Measurements from ENCODE around the gene GRB2. TPM values are rescaled to one million over a fixed set of nuclear protein-coding genes. Genes with fewer than 3 reads are reported as not detected.
A peak's percentile ranks its signal among the peaks of the same experiment; 100 is the strongest.

Gene GRB2
- total and polyA plus RNA-seq, 2 experiments from 2014 or later, result 89.0 to 112 TPM

DNA sequence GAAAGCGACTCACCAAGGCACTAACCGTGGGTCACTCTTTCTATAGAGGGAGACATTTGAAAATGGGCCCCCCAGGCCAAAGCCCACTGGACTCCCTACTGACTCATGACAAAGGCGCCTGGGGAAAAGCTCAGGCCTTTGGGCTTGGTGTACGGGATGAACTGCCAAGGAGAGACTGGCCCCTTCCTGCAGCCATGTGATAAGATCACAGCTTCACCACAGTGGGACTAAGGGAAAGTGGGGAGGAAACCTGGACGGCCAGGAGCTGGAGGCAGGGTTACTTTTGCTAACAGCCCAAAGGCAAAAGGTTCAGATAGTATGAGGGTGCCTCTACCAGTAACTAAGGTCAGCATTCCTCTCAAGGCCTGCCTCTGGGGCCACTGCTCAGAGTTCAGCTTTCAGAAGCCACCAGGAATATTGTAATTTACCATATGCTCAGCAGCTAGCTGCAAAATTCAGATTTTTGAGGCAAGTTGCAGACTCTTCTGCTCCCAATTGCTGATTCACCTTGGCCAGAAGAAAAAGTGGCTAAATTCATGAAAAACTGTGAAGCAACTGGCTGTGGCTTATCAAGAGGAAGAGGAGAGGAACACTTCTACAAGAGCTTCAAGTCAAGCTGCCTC, 79.1 kb downstream of the GRB2 start:
- Histone ChIP-seq H3K9me2 (ENCODE audit: insufficient read depth) (no peaks in the 10 kb centered on the region), H3K4me2 (peak overlapping the region; percentile 52), H3F3A (replicated peaks; ENCODE audit: low read depth) (peaks cover 10% of the 10 kb centered on the region; the same call in 1 of the 2 replicates), H3K36me3 (ENCODE audit: insufficient read depth) (peaks cover 9% of the 10 kb centered on the region; the same call in 1 of the 2 replicates), H3K79me2 (replicated peaks; ENCODE audit: insufficient read depth) (peaks cover 36% of the 10 kb centered on the region), H3K4me3 (no peak overlapping the region), H4K20me1 (replicated peaks; ENCODE audit: insufficient read depth) (peaks cover 3% of the 10 kb centered on the region; the same call in 1 of the 2 replicates), H3K27me3 (ENCODE audit: insufficient read depth) (no peaks in the 10 kb centered on the region), H3K4me1 (ENCODE audit: insufficient read depth) (peaks cover 30% of the 10 kb centered on the region), H2AFZ (no peak overlapping the region), H3K27ac (ENCODE audit: low read depth) (peak overlapping the region; percentile 84)
- TF ChIP-seq EZH2phosphoT487 (IDR thresholded peaks at IDR 0.05; ENCODE audit: unreplicated experiment) (no peak), JUNB (IDR thresholded peaks at IDR 0.05; ENCODE audit: unreplicated experiment) (no peak)
- TF ChIP-seq, protein P1, sequence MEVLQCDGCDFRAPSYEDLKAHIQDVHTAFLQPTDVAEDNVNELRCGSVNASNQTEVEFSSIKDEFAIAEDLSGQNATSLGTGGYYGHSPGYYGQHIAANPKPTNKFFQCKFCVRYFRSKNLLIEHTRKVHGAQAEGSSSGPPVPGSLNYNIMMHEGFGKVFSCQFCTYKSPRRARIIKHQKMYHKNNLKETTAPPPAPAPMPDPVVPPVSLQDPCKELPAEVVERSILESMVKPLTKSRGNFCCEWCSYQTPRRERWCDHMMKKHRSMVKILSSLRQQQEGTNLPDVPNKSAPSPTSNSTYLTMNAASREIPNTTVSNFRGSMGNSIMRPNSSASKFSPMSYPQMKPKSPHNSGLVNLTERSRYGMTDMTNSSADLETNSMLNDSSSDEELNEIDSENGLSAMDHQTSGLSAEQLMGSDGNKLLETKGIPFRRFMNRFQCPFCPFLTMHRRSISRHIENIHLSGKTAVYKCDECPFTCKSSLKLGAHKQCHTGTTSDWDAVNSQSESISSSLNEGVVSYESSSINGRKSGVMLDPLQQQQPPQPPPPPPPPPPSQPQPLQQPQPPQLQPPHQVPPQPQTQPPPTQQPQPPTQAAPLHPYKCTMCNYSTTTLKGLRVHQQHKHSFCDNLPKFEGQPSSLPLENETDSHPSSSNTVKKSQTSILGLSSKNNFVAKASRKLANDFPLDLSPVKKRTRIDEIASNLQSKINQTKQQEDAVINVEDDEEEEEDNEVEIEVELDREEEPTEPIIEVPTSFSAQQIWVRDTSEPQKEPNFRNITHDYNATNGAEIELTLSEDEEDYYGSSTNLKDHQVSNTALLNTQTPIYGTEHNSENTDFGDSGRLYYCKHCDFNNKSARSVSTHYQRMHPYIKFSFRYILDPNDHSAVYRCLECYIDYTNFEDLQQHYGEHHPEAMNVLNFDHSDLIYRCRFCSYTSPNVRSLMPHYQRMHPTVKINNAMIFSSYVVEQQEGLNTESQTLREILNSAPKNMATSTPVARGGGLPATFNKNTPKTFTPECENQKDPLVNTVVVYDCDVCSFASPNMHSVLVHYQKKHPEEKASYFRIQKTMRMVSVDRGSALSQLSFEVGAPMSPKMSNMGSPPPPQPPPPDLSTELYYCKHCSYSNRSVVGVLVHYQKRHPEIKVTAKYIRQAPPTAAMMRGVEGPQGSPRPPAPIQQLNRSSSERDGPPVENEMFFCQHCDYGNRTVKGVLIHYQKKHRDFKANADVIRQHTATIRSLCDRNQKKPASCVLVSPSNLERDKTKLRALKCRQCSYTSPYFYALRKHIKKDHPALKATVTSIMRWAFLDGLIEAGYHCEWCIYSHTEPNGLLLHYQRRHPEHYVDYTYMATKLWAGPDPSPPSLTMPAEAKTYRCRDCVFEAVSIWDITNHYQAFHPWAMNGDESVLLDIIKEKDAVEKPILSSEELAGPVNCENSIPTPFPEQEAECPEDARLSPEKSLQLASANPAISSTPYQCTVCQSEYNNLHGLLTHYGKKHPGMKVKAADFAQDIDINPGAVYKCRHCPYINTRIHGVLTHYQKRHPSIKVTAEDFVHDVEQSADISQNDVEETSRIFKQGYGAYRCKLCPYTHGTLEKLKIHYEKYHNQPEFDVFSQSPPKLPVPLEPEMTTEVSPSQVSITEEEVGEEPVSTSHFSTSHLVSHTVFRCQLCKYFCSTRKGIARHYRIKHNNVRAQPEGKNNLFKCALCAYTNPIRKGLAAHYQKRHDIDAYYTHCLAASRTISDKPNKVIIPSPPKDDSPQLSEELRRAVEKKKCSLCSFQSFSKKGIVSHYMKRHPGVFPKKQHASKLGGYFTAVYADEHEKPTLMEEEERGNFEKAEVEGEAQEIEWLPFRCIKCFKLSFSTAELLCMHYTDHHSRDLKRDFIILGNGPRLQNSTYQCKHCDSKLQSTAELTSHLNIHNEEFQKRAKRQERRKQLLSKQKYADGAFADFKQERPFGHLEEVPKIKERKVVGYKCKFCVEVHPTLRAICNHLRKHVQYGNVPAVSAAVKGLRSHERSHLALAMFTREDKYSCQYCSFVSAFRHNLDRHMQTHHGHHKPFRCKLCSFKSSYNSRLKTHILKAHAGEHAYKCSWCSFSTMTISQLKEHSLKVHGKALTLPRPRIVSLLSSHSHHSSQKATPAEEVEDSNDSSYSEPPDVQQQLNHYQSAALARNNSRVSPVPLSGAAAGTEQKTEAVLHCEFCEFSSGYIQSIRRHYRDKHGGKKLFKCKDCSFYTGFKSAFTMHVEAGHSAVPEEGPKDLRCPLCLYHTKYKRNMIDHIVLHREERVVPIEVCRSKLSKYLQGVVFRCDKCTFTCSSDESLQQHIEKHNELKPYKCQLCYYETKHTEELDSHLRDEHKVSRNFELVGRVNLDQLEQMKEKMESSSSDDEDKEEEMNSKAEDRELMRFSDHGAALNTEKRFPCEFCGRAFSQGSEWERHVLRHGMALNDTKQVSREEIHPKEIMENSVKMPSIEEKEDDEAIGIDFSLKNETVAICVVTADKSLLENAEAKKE (CRISPR knock-in tag; IDR thresholded peaks at IDR 0.05), result no peak
- ATAC-seq (peak; percentile 11; the same call in 1 of the 3 replicates), DNase-seq (ENCODE audit: low spot score) (no peak)
- H3K9me3 Mint-ChIP-seq, result no peaks in the 10 kb centered on the region
- H3K4me3 Mint-ChIP-seq, result no peak overlapping the region
- peak overlapping the region; percentile 34 for H3K27ac Mint-ChIP-seq
- H3K27me3 Mint-ChIP-seq (ENCODE audit: insufficient read depth, low read depth, poor library complexity), result peaks cover 8% of the 10 kb centered on the region
- peaks cover 31% of the 10 kb centered on the region for H3K36me3 Mint-ChIP-seq (ENCODE audit: low read depth)
- H3K4me1 Mint-ChIP-seq, result peaks cover 28% of the 10 kb centered on the region

DNA sequence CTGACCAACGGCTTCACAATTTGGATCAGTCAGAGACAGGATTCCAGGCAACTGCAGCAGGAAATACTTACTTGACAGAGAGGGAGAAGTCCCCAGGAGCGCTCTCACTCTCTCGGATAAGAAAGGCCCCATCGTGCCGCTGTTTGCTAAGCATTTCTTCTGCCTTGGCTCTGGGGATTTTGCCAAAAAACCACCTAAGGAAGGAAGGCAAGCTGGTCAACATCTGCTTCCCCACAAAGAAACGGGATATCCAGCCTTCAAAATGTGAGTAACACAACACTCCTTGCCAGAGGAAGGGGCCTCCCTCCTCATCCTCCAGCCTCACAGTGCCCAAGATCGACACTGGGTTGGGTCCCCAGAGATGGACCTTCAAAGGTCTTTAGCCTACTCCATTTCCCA, 79.7 kb downstream of the GRB2 start:
- no peak overlapping the region for H3K4me3 Mint-ChIP-seq
- H3K9me2 ChIP-seq (ENCODE audit: insufficient read depth), result no peaks in the 10 kb centered on the region
- peak overlapping the region; percentile 84 for H3K27ac ChIP-seq (ENCODE audit: low read depth)
- peaks cover 14% of the 10 kb centered on the region for H3K36me3 ChIP-seq (ENCODE audit: insufficient read depth)
- no peak overlapping the region for H2AFZ ChIP-seq
- peaks cover 8% of the 10 kb centered on the region for H3K27me3 Mint-ChIP-seq (ENCODE audit: insufficient read depth, low read depth, poor library complexity)
- no peaks in the 10 kb centered on the region for H3K9me3 Mint-ChIP-seq
- H3F3A ChIP-seq (replicated peaks; ENCODE audit: low read depth), result peaks cover 10% of the 10 kb centered on the region; the same call in 1 of the 2 replicates
- H4K20me1 ChIP-seq (replicated peaks; ENCODE audit: insufficient read depth), result peaks cover 3% of the 10 kb centered on the region; the same call in 1 of the 2 replicates
- H3K4me3 ChIP-seq, result no peak overlapping the region
- peak overlapping the region; percentile 34 for H3K27ac Mint-ChIP-seq
- ATAC-seq (no peak), DNase-seq (ENCODE audit: low spot score) (no peak)
- H3K4me1 ChIP-seq (ENCODE audit: insufficient read depth), result peaks cover 25% of the 10 kb centered on the region
- no peaks in the 10 kb centered on the region for H3K27me3 ChIP-seq (ENCODE audit: insufficient read depth)
- H3K79me2 ChIP-seq (replicated peaks; ENCODE audit: insufficient read depth), result peaks cover 32% of the 10 kb centered on the region
- H3K4me2 ChIP-seq, result peak overlapping the region; percentile 52; the same call in 1 of the 2 replicates
- H3K4me1 Mint-ChIP-seq, result peaks cover 28% of the 10 kb centered on the region
- H3K36me3 Mint-ChIP-seq (ENCODE audit: low read depth), result peaks cover 35% of the 10 kb centered on the region
- no peak for TF ChIP-seq CREB1 (CRISPR knock-in tag; IDR thresholded peaks at IDR 0.05; ENCODE audit: low read depth)
- TF ChIP-seq, protein P2, sequence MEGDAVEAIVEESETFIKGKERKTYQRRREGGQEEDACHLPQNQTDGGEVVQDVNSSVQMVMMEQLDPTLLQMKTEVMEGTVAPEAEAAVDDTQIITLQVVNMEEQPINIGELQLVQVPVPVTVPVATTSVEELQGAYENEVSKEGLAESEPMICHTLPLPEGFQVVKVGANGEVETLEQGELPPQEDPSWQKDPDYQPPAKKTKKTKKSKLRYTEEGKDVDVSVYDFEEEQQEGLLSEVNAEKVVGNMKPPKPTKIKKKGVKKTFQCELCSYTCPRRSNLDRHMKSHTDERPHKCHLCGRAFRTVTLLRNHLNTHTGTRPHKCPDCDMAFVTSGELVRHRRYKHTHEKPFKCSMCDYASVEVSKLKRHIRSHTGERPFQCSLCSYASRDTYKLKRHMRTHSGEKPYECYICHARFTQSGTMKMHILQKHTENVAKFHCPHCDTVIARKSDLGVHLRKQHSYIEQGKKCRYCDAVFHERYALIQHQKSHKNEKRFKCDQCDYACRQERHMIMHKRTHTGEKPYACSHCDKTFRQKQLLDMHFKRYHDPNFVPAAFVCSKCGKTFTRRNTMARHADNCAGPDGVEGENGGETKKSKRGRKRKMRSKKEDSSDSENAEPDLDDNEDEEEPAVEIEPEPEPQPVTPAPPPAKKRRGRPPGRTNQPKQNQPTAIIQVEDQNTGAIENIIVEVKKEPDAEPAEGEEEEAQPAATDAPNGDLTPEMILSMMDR (conservative IDR thresholded peaks at IDR 0.05; ENCODE audit: low read depth in 2 of 2), result no peak
- TF ChIP-seq, protein P3, sequence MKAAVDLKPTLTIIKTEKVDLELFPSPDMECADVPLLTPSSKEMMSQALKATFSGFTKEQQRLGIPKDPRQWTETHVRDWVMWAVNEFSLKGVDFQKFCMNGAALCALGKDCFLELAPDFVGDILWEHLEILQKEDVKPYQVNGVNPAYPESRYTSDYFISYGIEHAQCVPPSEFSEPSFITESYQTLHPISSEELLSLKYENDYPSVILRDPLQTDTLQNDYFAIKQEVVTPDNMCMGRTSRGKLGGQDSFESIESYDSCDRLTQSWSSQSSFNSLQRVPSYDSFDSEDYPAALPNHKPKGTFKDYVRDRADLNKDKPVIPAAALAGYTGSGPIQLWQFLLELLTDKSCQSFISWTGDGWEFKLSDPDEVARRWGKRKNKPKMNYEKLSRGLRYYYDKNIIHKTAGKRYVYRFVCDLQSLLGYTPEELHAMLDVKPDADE (IDR thresholded peaks at IDR 0.05), result no peak
- no peak for TF ChIP-seq NANOG (IDR thresholded peaks at IDR 0.05; ENCODE audit: borderline replicate concordance)
- no peak for TF ChIP-seq POLR2AphosphoS5 (IDR thresholded peaks at IDR 0.05; ENCODE audit: low read depth)

All from GM23338 (cell line).